EL (cell line): ENCODE measurements around the gene CADPS.
"Not testable (repeated sequence)": the region's sequence is repeated elsewhere in the genome, so short reads cannot be mapped to it uniquely, and the experiment has no call there.

ENCODE experiments used
- DNase-seq: peaks from one replicate; pipeline ENCODE4 v3.0.0-alpha.2; 2016

Gene CADPS

GRCh38 chr3:62585861-62586260 is 289.4 kb downstream of the CADPS start:
- peak; percentile 35 for DNase-seq

GRCh38 chr3:62584636-62585035 is 290.6 kb downstream of the CADPS start:
- no peak for DNase-seq

GRCh38 chr3:62582495-62583172 is 292.6 kb downstream of the CADPS start:
- no peak for DNase-seq

GRCh38 chr3:62580485-62580884 is 294.7 kb downstream of the CADPS start:
- not testable (repeated sequence) for DNase-seq

GRCh38 chr3:62577153-62577552 is 298.1 kb downstream of the CADPS start:
- DNase-seq, result no peak

- no peak for DNase-seq
Observed at GRCh38 chr3:62574266-62574898, 300.8 kb downstream of the CADPS start.

GRCh38 chr3:62571916-62572315 is 303.3 kb downstream of the CADPS start:
- DNase-seq, result no peak

GRCh38 chr3:62570888-62571287 is 304.3 kb downstream of the CADPS start:
- no peak for DNase-seq

- no peak for DNase-seq
Observed at GRCh38 chr3:62569609-62570008, 305.6 kb downstream of the CADPS start.

GRCh38 chr3:62567097-62568021 is 307.9 kb downstream of the CADPS start:
- peak; percentile 79 for DNase-seq

GRCh38 chr3:62566022-62566557 is 309.1 kb downstream of the CADPS start:
- no peak for DNase-seq

- DNase-seq, result no peak
Observed at GRCh38 chr3:62562596-62562995, 312.6 kb downstream of the CADPS start.

GRCh38 chr3:62562017-62562416 is 313.2 kb downstream of the CADPS start:
- peak; percentile 82 for DNase-seq

GRCh38 chr3:62559831-62560445 is 315.3 kb downstream of the CADPS start:
- DNase-seq, result peak; percentile 16

GRCh38 chr3:62558549-62559112 is 316.6 kb downstream of the CADPS start:
- DNase-seq, result no peak

GRCh38 chr3:62557983-62558382 is 317.2 kb downstream of the CADPS start:
- no peak for DNase-seq

GRCh38 chr3:62557450-62557849 is 317.8 kb downstream of the CADPS start:
- DNase-seq, result no peak

- DNase-seq, result no peak
Observed at GRCh38 chr3:62556121-62556815, 318.9 kb downstream of the CADPS start.

GRCh38 chr3:62554264-62554799 is 320.9 kb downstream of the CADPS start:
- no peak for DNase-seq

- DNase-seq, result peak; percentile 13
Observed at GRCh38 chr3:62553811-62554210, 321.4 kb downstream of the CADPS start.

GRCh38 chr3:62551556-62551955 is 323.7 kb downstream of the CADPS start:
- DNase-seq, result no peak

- no peak for DNase-seq
Observed at GRCh38 chr3:62550439-62550838, 324.8 kb downstream of the CADPS start.
